Measurements from ENCODE around the gene PPP1CC.
A peak's percentile ranks its signal among the peaks of the same experiment; 100 is the strongest.

The PPP1CC gene

GRCh38 chr12:110690127-110690430, 52.6 kb downstream of the PPP1CC start:
- H3K9me3 ChIP-seq, result no peaks in the 10 kb centered on the region
- H3K27me3 ChIP-seq, result peaks cover 33% of the 10 kb centered on the region
- H3K4me3 ChIP-seq (ENCODE audit: low read depth in 1 of 2, low read length in 1 of 2), result peak overlapping the region in 1 of 2 experiments; percentile 88
- H3K27ac ChIP-seq, result peak overlapping the region; percentile 95
- H3K4me1 ChIP-seq (ENCODE audit: control insufficient read depth in 1 of 2, insufficient read depth in 1 of 2, low read depth in 1 of 2, low read length in 1 of 2), result peaks cover 85 to 94% of the 10 kb centered on the region in 2 experiments
- TF ChIP-seq, protein P1, sequence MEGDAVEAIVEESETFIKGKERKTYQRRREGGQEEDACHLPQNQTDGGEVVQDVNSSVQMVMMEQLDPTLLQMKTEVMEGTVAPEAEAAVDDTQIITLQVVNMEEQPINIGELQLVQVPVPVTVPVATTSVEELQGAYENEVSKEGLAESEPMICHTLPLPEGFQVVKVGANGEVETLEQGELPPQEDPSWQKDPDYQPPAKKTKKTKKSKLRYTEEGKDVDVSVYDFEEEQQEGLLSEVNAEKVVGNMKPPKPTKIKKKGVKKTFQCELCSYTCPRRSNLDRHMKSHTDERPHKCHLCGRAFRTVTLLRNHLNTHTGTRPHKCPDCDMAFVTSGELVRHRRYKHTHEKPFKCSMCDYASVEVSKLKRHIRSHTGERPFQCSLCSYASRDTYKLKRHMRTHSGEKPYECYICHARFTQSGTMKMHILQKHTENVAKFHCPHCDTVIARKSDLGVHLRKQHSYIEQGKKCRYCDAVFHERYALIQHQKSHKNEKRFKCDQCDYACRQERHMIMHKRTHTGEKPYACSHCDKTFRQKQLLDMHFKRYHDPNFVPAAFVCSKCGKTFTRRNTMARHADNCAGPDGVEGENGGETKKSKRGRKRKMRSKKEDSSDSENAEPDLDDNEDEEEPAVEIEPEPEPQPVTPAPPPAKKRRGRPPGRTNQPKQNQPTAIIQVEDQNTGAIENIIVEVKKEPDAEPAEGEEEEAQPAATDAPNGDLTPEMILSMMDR (IDR thresholded peaks at IDR 0.05), result no peak
- H3K36me3 ChIP-seq, result no peaks in the 10 kb centered on the region

GRCh38 chr12:110689281-110690126, 53.2 kb downstream of the PPP1CC start:
- peaks cover 79 to 90% of the 10 kb centered on the region in 2 experiments for H3K4me1 ChIP-seq (ENCODE audit: control insufficient read depth in 1 of 2, insufficient read depth in 1 of 2, low read depth in 1 of 2, low read length in 1 of 2)
- no peaks in the 10 kb centered on the region for H3K9me3 ChIP-seq
- peak overlapping the region; percentile 88 to 89 for H3K4me3 ChIP-seq (ENCODE audit: low read depth in 1 of 2, low read length in 1 of 2)
- H3K36me3 ChIP-seq, result no peaks in the 10 kb centered on the region
- peaks cover 33% of the 10 kb centered on the region for H3K27me3 ChIP-seq
- peak overlapping the region; percentile 95 for H3K27ac ChIP-seq
- TF ChIP-seq, protein P1 (IDR thresholded peaks at IDR 0.05), result no peak

DNA sequence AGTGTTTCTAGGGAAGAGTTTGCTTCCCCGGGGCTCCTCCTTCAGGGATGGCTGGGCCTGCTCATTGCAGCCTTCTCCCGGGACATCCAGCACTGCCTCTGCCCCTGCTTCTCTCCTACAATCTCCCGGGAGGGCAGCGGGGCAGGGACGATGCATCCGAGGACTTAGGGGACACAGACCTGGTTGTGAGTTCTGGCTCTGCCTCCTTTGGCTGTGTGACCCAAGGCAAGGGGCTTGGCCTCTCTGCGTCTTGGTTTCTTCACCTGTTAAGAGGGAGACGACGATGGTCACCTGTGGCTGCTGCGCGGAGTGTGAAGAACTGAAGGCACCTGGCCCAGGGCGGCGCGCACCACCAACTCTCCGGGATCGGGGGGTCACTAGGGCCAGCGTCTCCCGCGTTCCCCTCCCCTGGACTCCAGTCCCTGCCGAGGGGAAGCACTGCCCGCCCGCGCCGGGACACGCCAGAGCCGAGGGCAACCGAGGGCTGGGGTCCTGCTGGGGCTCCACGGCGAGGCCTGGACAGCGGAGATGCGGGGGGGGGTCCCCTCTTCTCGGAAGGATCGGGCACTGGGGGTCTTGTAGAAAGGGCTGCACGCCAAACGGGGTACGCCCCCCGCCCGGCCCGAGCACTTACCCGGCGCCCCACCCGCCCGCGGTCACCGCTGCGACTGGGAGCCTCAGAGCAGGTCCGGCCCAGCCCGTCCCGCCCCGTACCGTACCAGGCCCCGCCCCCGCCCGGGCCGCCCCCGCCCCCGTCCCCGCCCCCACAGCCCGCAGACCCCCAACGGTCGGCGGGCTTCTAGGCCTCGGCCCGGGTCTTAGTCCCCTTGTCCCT, 54.0 kb downstream of the PPP1CC start, which contains the start of gene HVCN1:
Gene HVCN1, minus strand, starts transcription at position 670 of the 835 bp plus-strand sequence. CDS start 5,870 bp downstream, outside the sequence.
- Histone ChIP-seq H3K36me3 (no peaks in the 10 kb centered on the region), H3K27ac (peak within 1 kb of the TSS; percentile 95), H3K4me1 (ENCODE audit: control insufficient read depth in 1 of 2, insufficient read depth in 1 of 2, low read depth in 1 of 2, low read length in 1 of 2) (peaks cover 71 to 81% of the 10 kb centered on the region in 2 experiments), H3K9me3 (no peaks in the 10 kb centered on the region), H3K4me3 (ENCODE audit: low read depth in 1 of 2, low read length in 1 of 2) (peak within 1 kb of the TSS; percentile 88 to 89), H3K27me3 (peaks cover 33% of the 10 kb centered on the region)
- TF ChIP-seq, protein P1 (IDR thresholded peaks at IDR 0.05), result peak; percentile 20

DNA sequence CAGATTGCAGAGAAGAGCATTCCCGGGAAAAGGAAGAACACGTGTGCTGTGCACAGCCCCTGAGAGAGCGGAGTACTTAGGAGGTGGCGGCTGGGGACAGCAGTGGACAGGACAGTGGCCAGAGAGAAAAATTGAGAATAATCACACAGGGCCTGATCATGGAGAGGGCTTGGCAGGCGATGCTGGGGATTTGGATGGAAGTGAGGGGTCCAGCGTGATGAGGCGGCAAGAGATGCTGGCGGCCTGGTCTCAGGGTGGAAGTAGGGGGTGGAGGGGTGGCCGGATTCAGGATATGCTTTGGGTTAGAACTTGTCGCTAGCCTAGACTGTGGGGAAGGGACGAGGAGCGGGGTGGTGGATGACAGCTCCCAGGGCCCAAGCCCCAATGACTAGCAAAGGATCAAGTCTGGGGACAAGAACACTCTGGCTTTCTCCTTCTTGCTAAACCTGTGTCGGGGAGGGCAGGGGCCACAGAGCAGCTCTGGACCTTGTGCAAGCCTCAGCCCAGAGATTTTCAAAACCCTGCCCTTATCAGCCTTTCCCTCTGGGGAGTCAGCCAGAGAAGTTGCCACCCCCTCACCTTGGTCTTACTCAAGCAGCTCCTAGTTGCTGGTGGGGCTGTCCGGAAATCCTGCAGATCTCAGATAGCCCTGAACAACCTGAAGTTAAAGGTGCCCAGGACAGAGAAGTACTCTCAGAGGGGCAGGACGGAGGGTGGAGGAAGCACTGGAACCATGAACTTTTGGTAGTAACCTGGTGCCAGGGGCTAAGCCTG, 55.1 kb downstream of the PPP1CC start:
- TF ChIP-seq, protein P1 (IDR thresholded peaks at IDR 0.05), result no peak
- H3K4me1 ChIP-seq (ENCODE audit: control insufficient read depth in 1 of 2, insufficient read depth in 1 of 2, low read depth in 1 of 2, low read length in 1 of 2), result peaks cover 60 to 70% of the 10 kb centered on the region in 2 experiments
- peaks cover 7% of the 10 kb centered on the region for H3K36me3 ChIP-seq
- H3K27ac ChIP-seq, result peak overlapping the region; percentile 95
- H3K27me3 ChIP-seq, result peaks cover 37% of the 10 kb centered on the region
- peak overlapping the region; percentile 88 to 89 for H3K4me3 ChIP-seq (ENCODE audit: low read depth in 1 of 2, low read length in 1 of 2)
- H3K9me3 ChIP-seq, result no peaks in the 10 kb centered on the region

DNA sequence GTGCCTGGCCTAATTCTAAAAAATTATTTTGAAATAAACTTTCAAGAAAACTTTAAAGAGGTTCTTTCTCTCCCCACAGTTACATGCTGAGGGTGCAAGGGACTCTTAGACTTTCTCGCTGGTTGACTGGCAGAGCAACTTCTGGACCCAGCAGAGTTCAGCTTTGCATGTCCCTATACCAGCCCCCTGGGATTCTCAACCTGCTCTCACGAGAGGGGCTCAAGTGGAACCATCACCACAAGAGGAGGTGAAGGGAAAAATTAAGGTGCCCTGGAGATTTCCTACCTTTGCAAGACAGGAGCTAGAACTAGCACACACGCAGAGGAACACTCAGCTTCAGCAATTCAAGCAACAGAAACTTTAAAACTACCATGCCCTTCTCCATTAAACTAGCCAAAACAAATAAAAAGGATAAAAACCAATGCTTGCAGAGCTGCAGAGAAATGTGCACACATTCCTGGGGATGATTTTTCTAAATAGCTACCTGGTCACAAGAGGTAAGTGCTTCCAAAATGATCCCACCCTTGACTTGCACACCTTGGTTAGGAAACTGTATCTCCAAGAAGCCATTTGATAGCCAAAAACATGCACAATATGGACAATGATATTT, 56.3 kb downstream of the PPP1CC start:
- H3K9me3 ChIP-seq, result no peaks in the 10 kb centered on the region
- peaks cover 48 to 58% of the 10 kb centered on the region in 2 experiments for H3K4me1 ChIP-seq (ENCODE audit: control insufficient read depth in 1 of 2, insufficient read depth in 1 of 2, low read depth in 1 of 2, low read length in 1 of 2)
- TF ChIP-seq, protein P1 (IDR thresholded peaks at IDR 0.05), result no peak
- H3K27me3 ChIP-seq, result peaks cover 41% of the 10 kb centered on the region
- H3K36me3 ChIP-seq, result peaks cover 19% of the 10 kb centered on the region
- H3K4me3 ChIP-seq (ENCODE audit: low read depth in 1 of 2, low read length in 1 of 2), result peak overlapping the region in 1 of 2 experiments; percentile 88
- H3K27ac ChIP-seq, result peak overlapping the region; percentile 95
